ENCODE measurements around the gene TNS1. TPM values are rescaled to one million over a fixed set of nuclear protein-coding genes. Genes with fewer than 3 reads are reported as not detected.

TNS1 gene
- total and polyA plus RNA-seq, 4 donors: 46.9 to 64.5 (median 58.1) TPM

GRCh38 chr2:217905395-217905794, 97.4 kb downstream of the TNS1 start:
- no peak for DNase-seq (ENCODE audit: low read depth in 4 of 6, low spot score in 6 of 6)
- H3K36me3 ChIP-seq (ENCODE audit: control insufficient read depth, insufficient read depth, low read length): peaks cover 16% of the 10 kb centered on the region
- no peaks in the 10 kb centered on the region for H3K9me3 ChIP-seq (ENCODE audit: control insufficient read depth, insufficient read depth, low read length)
- 45% methylated on average over 6 of the region's 10 CpGs for WGBS (ENCODE audit: insufficient coverage)
- H3K4me3 ChIP-seq (ENCODE audit: low read depth, low read length): no peak overlapping the region
- no peaks in the 10 kb centered on the region for H3K27me3 ChIP-seq (ENCODE audit: control insufficient read depth, insufficient read depth, low read length)
- peak overlapping the region; percentile 88 for H3K27ac ChIP-seq (ENCODE audit: low read depth, low read length)
- peaks cover 73% of the 10 kb centered on the region for H3K4me1 ChIP-seq (ENCODE audit: control insufficient read depth, insufficient read depth, low read length)

GRCh38 chr2:217904614-217904965, 98.2 kb downstream of the TNS1 start:
- peak overlapping the region; percentile 88 for H3K27ac ChIP-seq (ENCODE audit: low read depth, low read length)
- peaks cover 72% of the 10 kb centered on the region for H3K4me1 ChIP-seq (ENCODE audit: control insufficient read depth, insufficient read depth, low read length)

GRCh38 chr2:217903859-217904613, 98.8 kb downstream of the TNS1 start:
- H3K4me3 ChIP-seq (ENCODE audit: low read depth, low read length): no peak overlapping the region
- DNase-seq (ENCODE audit: low read depth in 4 of 6, low spot score in 6 of 6): peak in 4 of 6 donors; percentile 35 to 88 (median 72)
- no peaks in the 10 kb centered on the region for H3K27me3 ChIP-seq (ENCODE audit: control insufficient read depth, insufficient read depth, low read length)
- H3K9me3 ChIP-seq (ENCODE audit: control insufficient read depth, insufficient read depth, low read length): no peaks in the 10 kb centered on the region
- H3K4me1 ChIP-seq (ENCODE audit: control insufficient read depth, insufficient read depth, low read length): peaks cover 72% of the 10 kb centered on the region
- peak overlapping the region; percentile 88 for H3K27ac ChIP-seq (ENCODE audit: low read depth, low read length)
- 30% methylated on average over 11 of the region's 11 CpGs for WGBS (ENCODE audit: insufficient coverage)
- H3K36me3 ChIP-seq (ENCODE audit: control insufficient read depth, insufficient read depth, low read length): peaks cover 27% of the 10 kb centered on the region

More at GRCh38 chr2:217904614-217904965, 98.2 kb downstream of the TNS1 start:
- H3K27me3 ChIP-seq (ENCODE audit: control insufficient read depth, insufficient read depth, low read length): no peaks in the 10 kb centered on the region
- DNase-seq (ENCODE audit: low read depth in 4 of 6, low spot score in 6 of 6): no peak
- peaks cover 21% of the 10 kb centered on the region for H3K36me3 ChIP-seq (ENCODE audit: control insufficient read depth, insufficient read depth, low read length)
- WGBS (ENCODE audit: insufficient coverage): 80% methylated on average over 5 of the region's 5 CpGs
- no peak overlapping the region for H3K4me3 ChIP-seq (ENCODE audit: low read depth, low read length)
- H3K9me3 ChIP-seq (ENCODE audit: control insufficient read depth, insufficient read depth, low read length): no peaks in the 10 kb centered on the region

- Histone ChIP-seq H3K36me3 (ENCODE audit: control insufficient read depth, insufficient read depth, low read length) (peaks cover 28% of the 10 kb centered on the region), H3K4me3 (ENCODE audit: low read depth, low read length) (no peak overlapping the region), H3K4me1 (ENCODE audit: control insufficient read depth, insufficient read depth, low read length) (peaks cover 75% of the 10 kb centered on the region), H3K9me3 (ENCODE audit: control insufficient read depth, insufficient read depth, low read length) (no peaks in the 10 kb centered on the region), H3K27ac (ENCODE audit: low read depth, low read length) (peak overlapping the region; percentile 88), H3K27me3 (ENCODE audit: control insufficient read depth, insufficient read depth, low read length) (no peaks in the 10 kb centered on the region)
- 78% methylated on average over 6 of the region's 8 CpGs for WGBS (ENCODE audit: insufficient coverage)
- DNase-seq (ENCODE audit: low read depth in 4 of 6, low spot score in 6 of 6): no peak
These were observed 99.5 kb downstream of the TNS1 start for GRCh38 chr2:217903142-217903858.

GRCh38 chr2:217902379-217903141, 100.2 kb downstream of the TNS1 start:
- no peaks in the 10 kb centered on the region for H3K9me3 ChIP-seq (ENCODE audit: control insufficient read depth, insufficient read depth, low read length)
- H3K4me3 ChIP-seq (ENCODE audit: low read depth, low read length): no peak overlapping the region
- peak overlapping the region; percentile 88 for H3K27ac ChIP-seq (ENCODE audit: low read depth, low read length)
- H3K27me3 ChIP-seq (ENCODE audit: control insufficient read depth, insufficient read depth, low read length): no peaks in the 10 kb centered on the region
- H3K36me3 ChIP-seq (ENCODE audit: control insufficient read depth, insufficient read depth, low read length): peaks cover 35% of the 10 kb centered on the region
- DNase-seq (ENCODE audit: low read depth in 4 of 6, low spot score in 6 of 6): no peak
- 58% methylated on average over 17 of the region's 19 CpGs for WGBS (ENCODE audit: insufficient coverage)
- H3K4me1 ChIP-seq (ENCODE audit: control insufficient read depth, insufficient read depth, low read length): peaks cover 82% of the 10 kb centered on the region

- no peaks in the 10 kb centered on the region for H3K9me3 ChIP-seq (ENCODE audit: control insufficient read depth, insufficient read depth, low read length)
- H3K4me3 ChIP-seq (ENCODE audit: low read depth, low read length): no peak overlapping the region
- no peaks in the 10 kb centered on the region for H3K27me3 ChIP-seq (ENCODE audit: control insufficient read depth, insufficient read depth, low read length)
- peaks cover 42% of the 10 kb centered on the region for H3K36me3 ChIP-seq (ENCODE audit: control insufficient read depth, insufficient read depth, low read length)
- peaks cover 82% of the 10 kb centered on the region for H3K4me1 ChIP-seq (ENCODE audit: control insufficient read depth, insufficient read depth, low read length)
- peak overlapping the region; percentile 74 for H3K27ac ChIP-seq (ENCODE audit: low read depth, low read length)
- WGBS (ENCODE audit: insufficient coverage): 67% methylated on average over 4 of the region's 5 CpGs
- no peak for DNase-seq (ENCODE audit: low read depth in 4 of 6, low spot score in 6 of 6)
These were observed 100.9 kb downstream of the TNS1 start for GRCh38 chr2:217901835-217902378.

- Histone ChIP-seq H3K4me3 (ENCODE audit: low read depth, low read length) (no peak overlapping the region), H3K27me3 (ENCODE audit: control insufficient read depth, insufficient read depth, low read length) (no peaks in the 10 kb centered on the region), H3K9me3 (ENCODE audit: control insufficient read depth, insufficient read depth, low read length) (no peaks in the 10 kb centered on the region), H3K36me3 (ENCODE audit: control insufficient read depth, insufficient read depth, low read length) (peaks cover 43% of the 10 kb centered on the region), H3K27ac (ENCODE audit: low read depth, low read length) (no peak overlapping the region), H3K4me1 (ENCODE audit: control insufficient read depth, insufficient read depth, low read length) (peaks cover 79% of the 10 kb centered on the region)
- 88% methylated on average over 4 of the region's 4 CpGs for WGBS (ENCODE audit: insufficient coverage)
- DNase-seq (ENCODE audit: low read depth in 4 of 6, low spot score in 6 of 6): no peak
These were observed 101.4 kb downstream of the TNS1 start for GRCh38 chr2:217901400-217901799.

- Histone ChIP-seq H3K4me1 (ENCODE audit: control insufficient read depth, insufficient read depth, low read length) (peaks cover 76% of the 10 kb centered on the region), H3K4me3 (ENCODE audit: low read depth, low read length) (no peak overlapping the region), H3K36me3 (ENCODE audit: control insufficient read depth, insufficient read depth, low read length) (peaks cover 46% of the 10 kb centered on the region), H3K9me3 (ENCODE audit: control insufficient read depth, insufficient read depth, low read length) (no peaks in the 10 kb centered on the region), H3K27me3 (ENCODE audit: control insufficient read depth, insufficient read depth, low read length) (no peaks in the 10 kb centered on the region), H3K27ac (ENCODE audit: low read depth, low read length) (no peak overlapping the region)
- WGBS (ENCODE audit: insufficient coverage): 87% methylated on average over 4 of the region's 7 CpGs
- DNase-seq (ENCODE audit: low read depth in 4 of 6, low spot score in 6 of 6): no peak
These were observed 101.9 kb downstream of the TNS1 start for GRCh38 chr2:217900780-217901360.

All from spinal cord (tissue), 10 donors.